ENCODE measurements around the gene MYPOP. TPM values are rescaled to one million over a fixed set of nuclear protein-coding genes. Genes with fewer than 3 reads are reported as not detected.

MYPOP gene
- total RNA-seq, 1 experiment from 2014 or later, result 9.0 TPM

GRCh38 chr19:45890877-45891276 lies 11.5 kb downstream of the MYPOP start:
- Histone ChIP-seq H4K5ac (ENCODE audit: insufficient read length, low read depth, low read length) (no peak overlapping the region), H3K56ac (ENCODE audit: insufficient read length, low read depth, low read length) (no peak overlapping the region), H2BK120ac (ENCODE audit: low read depth, low read length, poor library complexity, severe bottlenecking) (no peak overlapping the region), H4K8ac (replicated peaks; ENCODE audit: insufficient read length, low read depth, low read length) (no peak overlapping the region), H4K20me1 (ENCODE audit: control insufficient read depth, insufficient read depth, insufficient read length) (no peaks in the 10 kb centered on the region), H3K27me3 (ENCODE audit: insufficient read depth, low read length) (no peaks in the 10 kb centered on the region), H3K9me3 (ENCODE audit: control insufficient read depth, low read depth, low read length) (no peaks in the 10 kb centered on the region), H3K9ac (ENCODE audit: extremely low read depth, insufficient read length, low read length) (no peak overlapping the region), H3K18ac (ENCODE audit: insufficient read length, low read depth, low read length) (no peak overlapping the region), H3T11ph (ENCODE audit: low read length) (no peak overlapping the region), H3K4ac (ENCODE audit: low read depth, low read length) (no peak overlapping the region), H3K14ac (ENCODE audit: insufficient read depth, low read length) (no peak overlapping the region), H3K79me2 (ENCODE audit: insufficient read depth, low read length) (no peaks in the 10 kb centered on the region), H2BK5ac (ENCODE audit: insufficient read length, low read length) (no peak overlapping the region), H4K91ac (ENCODE audit: insufficient read length, low read depth, low read length) (no peak overlapping the region), H2BK15ac (ENCODE audit: low read depth, low read length) (no peak overlapping the region), H3K79me1 (ENCODE audit: insufficient read depth, low read depth, low read length, poor library complexity, severe bottlenecking) (no peaks in the 10 kb centered on the region), H2AK5ac (ENCODE audit: insufficient read length, low read length) (no peak overlapping the region), H3K27ac (ENCODE audit: insufficient read length, low read depth, low read length) (no peak overlapping the region), H3K4me2 (ENCODE audit: insufficient read depth, insufficient read length, low read length) (no peak overlapping the region), H2AFZ (ENCODE audit: low read length) (no peak overlapping the region), H3K23ac (ENCODE audit: insufficient read length, low read depth, low read length) (no peak overlapping the region), H3K4me1 (ENCODE audit: insufficient read depth, low read length) (no peaks in the 10 kb centered on the region), H2BK12ac (ENCODE audit: insufficient read length, low read depth, low read length) (no peak overlapping the region), H3K23me2 (ENCODE audit: insufficient read length, low read depth, low read length, poor library complexity, severe bottlenecking) (no peaks in the 10 kb centered on the region), H2BK20ac (ENCODE audit: low read depth, low read length, poor library complexity, severe bottlenecking) (no peak overlapping the region)
- H3K27me3 Mint-ChIP-seq (ENCODE audit: low read depth), result no peaks in the 10 kb centered on the region
- peaks cover 5 to 12% (median 8%) of the 10 kb centered on the region in 3 experiments; a peak in 5 of 7 replicates for H3K36me3 Mint-ChIP-seq (ENCODE audit: insufficient read depth in 1 of 3, low read depth in 3 of 3)
- no peak overlapping the region for H3K4me3 Mint-ChIP-seq
- WGBS (ENCODE audit: extremely low coverage, insufficient read length, low lambda C conversion rate), result no CpG with 5 or more reads among the region's 17 CpGs
- TF ChIP-seq CTCF (conservative IDR thresholded peaks at IDR 0.05), result no peak
- H3K27ac Mint-ChIP-seq, result no peak overlapping the region
- no peaks in the 10 kb centered on the region for H3K9me3 Mint-ChIP-seq
- no peak for DNase-seq
- H3K4me1 Mint-ChIP-seq, result peaks cover 5 to 13% of the 10 kb centered on the region in 2 experiments; a peak in 3 of 4 replicates
